ENCODE results near the gene SYNE1.
A peak's percentile ranks its signal among the peaks of the same experiment; 100 is the strongest.

SYNE1 gene

DNA sequence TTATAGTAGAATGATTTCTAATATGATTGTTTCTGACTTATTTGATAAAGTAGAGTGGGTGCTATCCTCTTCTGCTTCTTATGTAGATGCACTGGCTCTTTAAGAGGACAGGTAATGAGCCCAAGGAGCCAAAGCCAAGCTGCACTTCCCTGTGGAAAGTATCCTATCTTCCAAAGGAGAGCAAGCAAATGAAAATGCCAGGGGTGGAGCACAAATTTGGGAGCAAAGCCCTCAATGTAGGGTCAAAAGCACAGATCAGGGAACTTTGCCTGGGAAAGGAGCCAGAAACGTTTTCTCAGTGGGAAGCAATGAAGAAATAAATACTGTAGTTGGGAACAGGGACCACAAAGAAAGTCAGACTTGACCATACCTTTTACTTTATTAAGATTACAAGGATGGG, 242.9 kb downstream of the SYNE1 start:
- in situ Hi-C loops (cut with HindIII; ENCODE audit: low sequenced_read_pairs) = no loop called here
- TF ChIP-seq, protein P1, sequence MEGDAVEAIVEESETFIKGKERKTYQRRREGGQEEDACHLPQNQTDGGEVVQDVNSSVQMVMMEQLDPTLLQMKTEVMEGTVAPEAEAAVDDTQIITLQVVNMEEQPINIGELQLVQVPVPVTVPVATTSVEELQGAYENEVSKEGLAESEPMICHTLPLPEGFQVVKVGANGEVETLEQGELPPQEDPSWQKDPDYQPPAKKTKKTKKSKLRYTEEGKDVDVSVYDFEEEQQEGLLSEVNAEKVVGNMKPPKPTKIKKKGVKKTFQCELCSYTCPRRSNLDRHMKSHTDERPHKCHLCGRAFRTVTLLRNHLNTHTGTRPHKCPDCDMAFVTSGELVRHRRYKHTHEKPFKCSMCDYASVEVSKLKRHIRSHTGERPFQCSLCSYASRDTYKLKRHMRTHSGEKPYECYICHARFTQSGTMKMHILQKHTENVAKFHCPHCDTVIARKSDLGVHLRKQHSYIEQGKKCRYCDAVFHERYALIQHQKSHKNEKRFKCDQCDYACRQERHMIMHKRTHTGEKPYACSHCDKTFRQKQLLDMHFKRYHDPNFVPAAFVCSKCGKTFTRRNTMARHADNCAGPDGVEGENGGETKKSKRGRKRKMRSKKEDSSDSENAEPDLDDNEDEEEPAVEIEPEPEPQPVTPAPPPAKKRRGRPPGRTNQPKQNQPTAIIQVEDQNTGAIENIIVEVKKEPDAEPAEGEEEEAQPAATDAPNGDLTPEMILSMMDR (IDR thresholded peaks at IDR 0.05; ENCODE audit: low read depth, low read length) = no peak
- DNase-seq (ENCODE audit: low read depth, low spot score) = no peak
- H3K4me3 ChIP-seq (ENCODE audit: low read depth, low read length) = no peak overlapping the region

DNA sequence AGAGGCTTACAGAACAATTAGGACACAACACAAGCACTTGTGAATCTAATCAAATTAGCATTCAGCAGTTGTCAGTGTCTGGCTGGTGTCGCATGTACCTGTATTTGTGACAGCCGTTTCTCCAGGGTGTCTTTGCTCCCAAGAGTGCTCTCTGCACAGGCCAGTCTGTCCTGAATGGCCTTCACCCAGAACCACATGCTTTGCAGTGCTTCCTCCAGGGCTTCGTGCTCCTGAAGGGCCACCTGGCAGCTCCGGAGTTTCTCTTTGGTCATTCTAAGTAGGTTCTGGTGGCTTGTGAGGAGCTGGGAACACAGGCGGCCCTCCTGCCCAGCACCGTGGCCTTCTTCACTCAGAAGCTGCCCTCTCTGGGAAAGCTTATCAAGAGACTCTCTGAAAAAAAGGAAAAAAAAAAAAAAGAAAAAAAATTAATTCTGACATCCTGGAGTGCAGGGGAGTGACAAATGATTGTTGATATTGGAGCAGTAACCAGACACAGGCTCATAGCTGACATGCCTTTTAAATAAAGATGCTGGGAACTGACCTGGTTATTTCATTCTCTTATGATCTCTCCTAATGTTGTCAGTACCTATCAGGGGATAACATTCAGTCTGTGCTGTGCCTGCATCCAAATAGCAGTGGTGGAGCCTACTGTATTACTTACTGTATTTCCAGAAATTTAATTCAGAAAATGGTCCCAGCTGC, 245.8 kb downstream of the SYNE1 start:
- peak; percentile 19 for DNase-seq (ENCODE audit: low read depth, low spot score)
- no peak overlapping the region for H3K4me3 ChIP-seq (ENCODE audit: low read depth, low read length)
- TF ChIP-seq, protein P1 (IDR thresholded peaks at IDR 0.05; ENCODE audit: low read depth, low read length) = no peak
- in situ Hi-C loops (cut with HindIII; ENCODE audit: low sequenced_read_pairs) = no loop called here

DNA sequence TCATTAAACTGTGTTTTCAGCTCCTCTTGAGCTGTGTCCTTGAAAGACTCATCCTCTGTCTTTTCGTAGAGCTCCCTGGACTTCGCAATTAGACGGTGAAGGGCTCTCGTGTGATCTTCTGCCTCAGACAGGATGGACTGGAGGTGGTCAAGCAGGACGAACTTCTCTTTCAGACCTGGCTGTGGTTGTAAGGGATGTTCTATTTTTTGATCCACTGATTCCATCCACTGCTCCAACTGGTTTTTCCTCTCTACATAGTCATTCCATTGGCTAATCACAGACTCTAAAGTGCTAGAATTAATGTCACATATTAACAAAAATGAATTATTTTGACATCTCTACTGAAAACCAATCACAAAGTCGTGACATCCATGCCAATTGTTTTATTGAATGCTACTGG, 250.1 kb downstream of the SYNE1 start:
- in situ Hi-C loops (cut with HindIII; ENCODE audit: low sequenced_read_pairs) = no loop called here
- DNase-seq (ENCODE audit: low read depth, low spot score) = no peak
- TF ChIP-seq, protein P1 (IDR thresholded peaks at IDR 0.05; ENCODE audit: low read depth, low read length) = no peak
- no peak overlapping the region for H3K4me3 ChIP-seq (ENCODE audit: low read depth, low read length)

DNA sequence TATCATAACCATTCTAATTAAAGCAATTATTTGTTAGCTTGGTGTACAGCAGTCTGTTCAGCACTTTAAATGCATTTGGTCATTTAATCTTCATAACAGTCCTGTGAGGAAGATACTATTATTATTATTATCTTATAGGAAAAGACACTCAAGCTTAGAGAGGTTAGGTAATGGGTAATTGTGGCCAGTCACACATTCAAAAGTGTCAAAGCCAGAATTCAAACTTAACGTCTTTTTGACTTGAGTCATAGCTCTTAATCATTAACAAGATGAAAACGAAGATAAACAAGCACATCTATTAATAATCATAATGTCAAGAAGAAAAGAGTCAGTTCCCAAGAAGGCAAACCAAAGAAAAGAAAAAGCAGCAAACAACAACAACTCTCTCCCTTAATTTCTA, 251.0 kb downstream of the SYNE1 start:
- in situ Hi-C loops (cut with HindIII; ENCODE audit: low sequenced_read_pairs) = no loop called here
- no peak for DNase-seq (ENCODE audit: low read depth, low spot score)
- TF ChIP-seq, protein P1 (IDR thresholded peaks at IDR 0.05; ENCODE audit: low read depth, low read length) = no peak
- no peak overlapping the region for H3K4me3 ChIP-seq (ENCODE audit: low read depth, low read length)

DNA sequence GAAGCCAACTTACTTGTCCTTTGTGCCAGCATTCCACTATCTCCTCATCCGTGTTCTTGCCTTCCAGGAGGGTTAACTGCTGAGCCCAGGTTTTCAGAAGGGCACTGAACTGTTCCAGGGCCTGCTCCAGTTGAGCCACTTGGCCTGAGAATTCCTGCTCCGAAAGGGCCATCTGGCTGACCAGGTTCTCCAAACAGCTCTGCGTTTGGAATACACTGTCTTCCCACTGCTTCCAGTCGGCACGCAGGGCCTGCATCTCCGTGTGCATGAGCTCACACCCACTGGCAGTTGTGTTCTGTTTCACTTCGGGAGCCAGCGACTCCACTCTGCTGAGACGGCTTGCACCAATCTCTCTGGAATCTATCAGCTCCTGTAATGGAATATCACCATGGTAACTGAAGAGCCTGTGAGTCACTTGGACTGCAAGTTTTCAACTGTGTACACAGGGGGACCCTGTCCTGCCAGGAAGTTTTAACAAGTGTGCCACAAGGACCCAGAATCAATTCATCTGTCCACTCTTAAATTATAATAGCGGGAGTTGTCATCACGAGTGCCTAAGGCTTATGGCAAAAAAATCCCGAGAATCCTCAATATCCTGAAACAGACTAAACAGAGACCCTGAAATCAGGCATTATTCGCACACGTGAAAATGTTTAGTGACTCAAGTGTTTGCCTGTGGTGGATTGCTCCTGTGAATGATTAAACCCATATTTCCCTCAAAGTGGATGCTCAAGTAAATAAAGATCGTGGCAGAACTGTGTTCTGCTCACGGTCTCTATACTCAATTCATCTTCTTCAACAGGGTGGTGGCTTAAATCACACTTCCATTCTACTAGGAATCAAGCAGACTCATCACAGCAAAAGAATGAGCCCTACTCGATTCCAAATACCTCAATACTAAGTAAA, 255.9 kb downstream of the SYNE1 start:
- in situ Hi-C loops (cut with HindIII; ENCODE audit: low sequenced_read_pairs) = no loop called here
- peak overlapping the region; percentile 75 for H3K4me3 ChIP-seq (ENCODE audit: low read depth, low read length)
- TF ChIP-seq, protein P1 (IDR thresholded peaks at IDR 0.05; ENCODE audit: low read depth, low read length) = no peak
- peak; percentile 97 for DNase-seq (ENCODE audit: low read depth, low spot score)

DNA sequence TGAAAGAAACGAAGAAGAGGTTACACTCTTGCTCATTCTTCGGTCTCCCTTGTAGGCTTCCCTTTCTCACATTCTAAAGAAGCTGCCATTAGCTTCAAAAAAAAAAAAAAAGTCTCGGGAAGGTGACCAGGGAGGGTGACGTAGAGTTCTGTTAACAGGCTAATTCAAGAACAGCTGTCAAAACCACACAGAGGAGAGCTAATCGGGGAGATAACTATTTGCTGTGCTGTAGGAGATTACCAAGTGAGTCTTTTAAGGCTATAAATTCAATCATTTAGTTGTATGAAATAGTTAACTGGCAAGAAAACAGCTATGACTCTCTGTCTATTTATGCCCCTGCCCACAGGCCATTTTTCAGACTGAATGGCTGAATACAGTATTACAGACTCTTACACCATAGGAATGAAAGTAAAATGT, 256.8 kb downstream of the SYNE1 start:
- peak overlapping the region; percentile 75 for H3K4me3 ChIP-seq (ENCODE audit: low read depth, low read length)
- in situ Hi-C loops (cut with HindIII; ENCODE audit: low sequenced_read_pairs) = no loop called here
- peak; percentile 92 for DNase-seq (ENCODE audit: low read depth, low spot score)
- TF ChIP-seq, protein P1 (IDR thresholded peaks at IDR 0.05; ENCODE audit: low read depth, low read length) = no peak

All from astrocyte of the spinal cord (primary cell).